ENCODE data around the gene ABI2.
"Not testable (repeated sequence)": the region's sequence is repeated elsewhere in the genome, so short reads cannot be mapped to it uniquely, and the experiment has no call there.

The ABI2 gene

GRCh38 chr2:203360833-203361430, 32.7 kb downstream of the ABI2 start:
- no peak overlapping the region for H3K27ac ChIP-seq
- TF ChIP-seq CTCF (conservative IDR thresholded peaks at IDR 0.05): no peak

- no peak for TF ChIP-seq CTCF (conservative IDR thresholded peaks at IDR 0.05)
- no peak overlapping the region for H3K27ac ChIP-seq
Observed at GRCh38 chr2:203361495-203361894, 33.3 kb downstream of the ABI2 start.

- H3K27ac ChIP-seq: no peak overlapping the region
- TF ChIP-seq CTCF (conservative IDR thresholded peaks at IDR 0.05): no peak
Observed at GRCh38 chr2:203361922-203362321, 33.7 kb downstream of the ABI2 start.

- no peak for TF ChIP-seq CTCF (conservative IDR thresholded peaks at IDR 0.05)
- H3K27ac ChIP-seq: no peak overlapping the region
Observed at GRCh38 chr2:203366639-203367466, 38.7 kb downstream of the ABI2 start.

- H3K27ac ChIP-seq: not testable (repeated sequence)
Observed at GRCh38 chr2:203372706-203373105, 44.5 kb downstream of the ABI2 start.

GRCh38 chr2:203376173-203376572, 48.0 kb downstream of the ABI2 start:
- no peak overlapping the region for H3K27ac ChIP-seq
- TF ChIP-seq CTCF (conservative IDR thresholded peaks at IDR 0.05): no peak; the same call in 1 of the 2 replicates

- TF ChIP-seq CTCF (conservative IDR thresholded peaks at IDR 0.05): no peak
- H3K27ac ChIP-seq: no peak overlapping the region
Observed at GRCh38 chr2:203379156-203379555, 51.0 kb downstream of the ABI2 start.

- no peak for TF ChIP-seq CTCF (conservative IDR thresholded peaks at IDR 0.05)
- H3K27ac ChIP-seq: no peak overlapping the region
Observed at GRCh38 chr2:203383038-203383437, 54.8 kb downstream of the ABI2 start.

- not testable (repeated sequence) for H3K27ac ChIP-seq
Observed at GRCh38 chr2:203388153-203388552, 60.0 kb downstream of the ABI2 start.

Data from VCaP (cell line).